Neural progenitor cell (in vitro differentiated cells): ENCODE data around the gene NXNL2. TPM values are rescaled to one million over a fixed set of nuclear protein-coding genes. Genes with fewer than 3 reads are reported as not detected.

ENCODE experiments used
- DNase-seq: peaks from one replicate; pipeline ENCODE4 v3.0.0-alpha.2; 2016; ENCODE audit warnings: low spot score
- H2AFZ ChIP-seq: fragments of 200-600 bp; sonication (generic); replicated peaks from 2 replicates; pipeline ENCODE4 v1.6.1; 2016; ENCODE audit warnings: antibody characterized with exemption
- H3F3A ChIP-seq: fragments of 200-600 bp; sonication (generic); 2 replicates; pipeline ENCODE4 v1.6.1; 2016; ENCODE audit warnings: antibody characterized with exemption, low read depth
- H3K27ac ChIP-seq: fragments of 200-600 bp; sonication (generic); 2 replicates; pipeline ENCODE4 v1.5.1; 2016; ENCODE audit warnings: mild to moderate bottlenecking
- H3K27me3 ChIP-seq: fragments of 200-600 bp; sonication (generic); 2 replicates; pipeline ENCODE4 v1.6.1; 2016; ENCODE audit warnings: mild to moderate bottlenecking, moderate library complexity
- H3K36me3 ChIP-seq: fragments of 200-600 bp; sonication (generic); 2 replicates; pipeline ENCODE4 v1.5.1; 2016
- H3K4me1 ChIP-seq: fragments of 200-600 bp; sonication (generic); 2 replicates; pipeline ENCODE4 v1.6.1; 2016; ENCODE audit warnings: mixed run types
- H3K4me2 ChIP-seq: fragments of 200-600 bp; sonication (generic); 2 replicates; pipeline ENCODE4 v1.6.1; 2016
- H3K4me3 ChIP-seq: fragments of 200-600 bp; sonication (generic); 2 replicates; pipeline ENCODE4 v1.5.1; 2016
- H3K79me2 ChIP-seq: fragments of 200-600 bp; sonication (generic); 2 replicates; pipeline ENCODE4 v1.6.1; 2016; ENCODE audit warnings: low read depth
- H3K9ac ChIP-seq: fragments of 200-600 bp; sonication (generic); 2 replicates; pipeline ENCODE4 v1.6.1; 2016
- H3K9me3 ChIP-seq: fragments of 200-600 bp; sonication (generic); 2 replicates; pipeline ENCODE4 v1.5.1; 2016; ENCODE audit warnings: low read depth
- H4K20me1 ChIP-seq: fragments of 200-600 bp; sonication (generic); 2 replicates; pipeline ENCODE4 v1.6.1; 2016; ENCODE audit warnings: low read depth
- H3K27ac Mint-ChIP-seq: 3 replicates; pipeline ENCODE4 v1.8.0; 2021; ENCODE audit warnings: mixed read lengths
- H3K27me3 Mint-ChIP-seq: 2 replicates; pipeline ENCODE4 v1.8.0; 2022; ENCODE audit warnings: low read depth, mild to moderate bottlenecking, inconsistent platforms, moderate library complexity, mixed read lengths; ENCODE audit not compliant: insufficient read depth
- H3K36me3 Mint-ChIP-seq: 3 replicates; pipeline ENCODE4 v1.8.0; 2021; ENCODE audit warnings: mixed read lengths
- H3K4me1 Mint-ChIP-seq: 3 replicates; pipeline ENCODE4 v1.8.0; 2021; ENCODE audit warnings: mixed read lengths
- H3K4me3 Mint-ChIP-seq: 3 replicates; pipeline ENCODE4 v1.8.0; 2021; ENCODE audit warnings: mild to moderate bottlenecking, moderate library complexity, mixed read lengths
- H3K9me3 Mint-ChIP-seq: 3 replicates; pipeline ENCODE4 v1.8.0; 2020; ENCODE audit warnings: mixed read lengths
- CTCF ChIP-seq: fragments of 200-600 bp; sonication (generic); IDR thresholded peaks from 2 replicates; pipeline ENCODE4 v1.5.1; 2017; ENCODE audit warnings: antibody characterized with exemption, mild to moderate bottlenecking
- EZH2 ChIP-seq: fragments of 200-600 bp; sonication (generic); IDR thresholded peaks from 2 replicates; pipeline ENCODE4 v1.6.1; 2017; ENCODE audit warnings: antibody characterized with exemption, mild to moderate bottlenecking, moderate library complexity
- EZH2phosphoT487 ChIP-seq: fragments of 200-600 bp; sonication (generic); IDR thresholded peaks from 2 replicates; pipeline ENCODE4 v1.6.1; 2017; ENCODE audit warnings: antibody characterized with exemption
- total RNA-seq: library from RNA; depleted of rRNA; stranded (reverse); fragments of >200 nt; gene quantifications from 2 replicates; pipeline ENCODE4 v1.2.3, GENCODE V29; 2015; ENCODE audit warnings: low replicate concordance

Gene NXNL2
- total RNA-seq, 1 donor from 2014 or later, result 0.32 TPM

GRCh38 chr9:88567870-88568269 is 32.9 kb downstream of the NXNL2 start:
- H3K36me3 ChIP-seq, result no peaks in the 10 kb centered on the region
- H2AFZ ChIP-seq, result no peak overlapping the region
- Mint-ChIP-seq H3K9me3 (no peaks in the 10 kb centered on the region), H3K4me1 (peaks cover 5% of the 10 kb centered on the region), H3K27ac (no peak overlapping the region), H3K4me3 (no peak overlapping the region), H3K36me3 (no peaks in the 10 kb centered on the region), H3K27me3 (peaks cover 2% of the 10 kb centered on the region)
- no peak overlapping the region for H3K9ac ChIP-seq
- no peak for DNase-seq
- no peaks in the 10 kb centered on the region for H3K4me1 ChIP-seq
- no peaks in the 10 kb centered on the region for H3K79me2 ChIP-seq
- no peak overlapping the region for H3K4me3 ChIP-seq
- no peak for TF ChIP-seq EZH2phosphoT487
- TF ChIP-seq EZH2, result no peak
- no peak for TF ChIP-seq CTCF
- no peaks in the 10 kb centered on the region for H3F3A ChIP-seq
- no peaks in the 10 kb centered on the region for H3K9me3 ChIP-seq
- no peaks in the 10 kb centered on the region for H4K20me1 ChIP-seq
- no peak overlapping the region for H3K4me2 ChIP-seq
- H3K27me3 ChIP-seq, result no peaks in the 10 kb centered on the region
- no peak overlapping the region for H3K27ac ChIP-seq

- no peaks in the 10 kb centered on the region for H3K27me3 ChIP-seq
- H4K20me1 ChIP-seq, result no peaks in the 10 kb centered on the region
- H3K4me3 ChIP-seq, result no peak overlapping the region
- Mint-ChIP-seq H3K36me3 (no peaks in the 10 kb centered on the region), H3K4me3 (no peak overlapping the region), H3K4me1 (peaks cover 16% of the 10 kb centered on the region), H3K27ac (no peak overlapping the region), H3K9me3 (no peaks in the 10 kb centered on the region), H3K27me3 (peaks cover 3% of the 10 kb centered on the region)
- H3K9ac ChIP-seq, result no peak overlapping the region
- no peak overlapping the region for H3K4me2 ChIP-seq
- no peak overlapping the region for H3K27ac ChIP-seq
- no peaks in the 10 kb centered on the region for H3F3A ChIP-seq
- H3K9me3 ChIP-seq, result no peaks in the 10 kb centered on the region
- H2AFZ ChIP-seq, result no peak overlapping the region
- DNase-seq, result no peak
- TF ChIP-seq EZH2 (no peak), CTCF (no peak), EZH2phosphoT487 (no peak)
- H3K79me2 ChIP-seq, result no peaks in the 10 kb centered on the region
- no peaks in the 10 kb centered on the region for H3K36me3 ChIP-seq
- no peaks in the 10 kb centered on the region for H3K4me1 ChIP-seq
Observed at GRCh38 chr9:88571419-88571818, 36.4 kb downstream of the NXNL2 start.

DNA sequence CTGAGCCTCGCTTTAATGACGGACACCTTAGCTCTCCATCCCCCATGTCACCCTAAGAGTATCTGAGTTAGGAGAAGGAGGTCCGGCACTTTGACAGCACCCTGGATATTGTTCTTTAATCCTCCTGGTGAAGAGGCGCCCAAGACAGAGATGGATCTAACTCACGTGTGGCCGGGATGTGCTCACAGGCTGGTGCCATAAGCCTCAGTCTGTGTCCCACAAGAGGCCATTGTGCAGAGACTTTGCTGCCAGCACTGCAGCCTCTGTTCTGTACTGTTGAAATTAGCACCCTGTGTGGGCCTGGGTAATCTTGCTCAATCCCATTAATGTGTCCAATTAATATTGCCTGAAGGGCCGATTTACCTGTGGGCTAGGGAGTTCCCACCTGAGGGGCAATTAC is 37.7 kb downstream of the NXNL2 start:
- Histone ChIP-seq H3K36me3 (no peaks in the 10 kb centered on the region), H4K20me1 (no peaks in the 10 kb centered on the region), H3K4me3 (no peak overlapping the region), H3K4me1 (no peaks in the 10 kb centered on the region), H3K9me3 (no peaks in the 10 kb centered on the region), H3K79me2 (no peaks in the 10 kb centered on the region), H3K4me2 (no peak overlapping the region), H3K9ac (no peak overlapping the region), H3K27ac (no peak overlapping the region), H2AFZ (no peak overlapping the region), H3K27me3 (peaks cover 3% of the 10 kb centered on the region), H3F3A (no peaks in the 10 kb centered on the region)
- Mint-ChIP-seq H3K27ac (no peak overlapping the region), H3K27me3 (peaks cover 3% of the 10 kb centered on the region), H3K4me3 (no peak overlapping the region), H3K4me1 (peaks cover 16% of the 10 kb centered on the region), H3K36me3 (no peaks in the 10 kb centered on the region), H3K9me3 (no peaks in the 10 kb centered on the region)
- TF ChIP-seq EZH2, result no peak
- no peak for TF ChIP-seq CTCF
- no peak for TF ChIP-seq EZH2phosphoT487
- DNase-seq, result no peak

GRCh38 chr9:88574953-88575352 is 40.0 kb downstream of the NXNL2 start:
- Histone ChIP-seq H3K4me2 (no peak overlapping the region), H3F3A (no peaks in the 10 kb centered on the region), H3K36me3 (no peaks in the 10 kb centered on the region), H4K20me1 (no peaks in the 10 kb centered on the region), H3K4me3 (no peak overlapping the region), H2AFZ (no peak overlapping the region), H3K9ac (no peak overlapping the region), H3K79me2 (no peaks in the 10 kb centered on the region), H3K27me3 (peaks cover 11% of the 10 kb centered on the region), H3K27ac (no peak overlapping the region), H3K4me1 (no peaks in the 10 kb centered on the region), H3K9me3 (no peaks in the 10 kb centered on the region)
- Mint-ChIP-seq H3K4me1 (peaks cover 16% of the 10 kb centered on the region), H3K36me3 (no peaks in the 10 kb centered on the region), H3K27ac (no peak overlapping the region), H3K4me3 (no peak overlapping the region), H3K9me3 (no peaks in the 10 kb centered on the region), H3K27me3 (peaks cover 3% of the 10 kb centered on the region)
- TF ChIP-seq EZH2phosphoT487, result no peak
- TF ChIP-seq EZH2, result no peak
- no peak for TF ChIP-seq CTCF
- no peak for DNase-seq
